HEK293T (cell line): ENCODE data around the gene RAB11FIP4.

Experiments
- CTCF ChIA-PET: fragments of 350-600 bp; formaldehyde crosslinking; extraction: SDS; loops from one replicate; lab custom pipeline; 2021; ENCODE audit warnings: antibody characterized with exemption, inconsistent platforms; lab: Yijun Ruan, JAX
- POLR2A ChIA-PET: fragments of 350-600 bp; formaldehyde crosslinking; extraction: SDS; loops from one replicate; lab custom pipeline; 2020; ENCODE audit warnings: antibody characterized with exemption, inconsistent platforms; lab: Yijun Ruan, JAX
- DNase-seq: peaks from one replicate; pipeline ENCODE4 v3.0.0; 2012; ENCODE audit warnings: mixed read lengths; ENCODE audit errors: extremely low spot score
- ARNT ChIP-seq: fragments of 450-650 bp; IDR thresholded peaks from 2 replicates; pipeline ENCODE4 v1.6.1; 2017; ENCODE audit warnings: mild to moderate bottlenecking
- BHLHE40 ChIP-seq: fragments of 450-650 bp; IDR thresholded peaks from 2 replicates; pipeline ENCODE4 v1.6.1; 2016; ENCODE audit warnings: mild to moderate bottlenecking, moderate library complexity, borderline replicate concordance
- CTBP1 ChIP-seq: fragments of 450-650 bp; IDR thresholded peaks from 2 replicates; pipeline ENCODE4 v1.6.1; 2016; ENCODE audit warnings: borderline replicate concordance
- ELF4 ChIP-seq: fragments of 450-650 bp; IDR thresholded peaks from 2 replicates; pipeline ENCODE4 v1.6.1; 2017; ENCODE audit warnings: antibody characterized with exemption
- FOXA1 ChIP-seq: fragments of 450-650 bp; IDR thresholded peaks from 2 replicates; pipeline ENCODE4 v1.6.1; 2016; ENCODE audit warnings: mild to moderate bottlenecking
- FOXK2 ChIP-seq: fragments of 450-650 bp; IDR thresholded peaks from 2 replicates; pipeline ENCODE4 v1.6.1; 2016; ENCODE audit warnings: mild to moderate bottlenecking
- FOXM1 ChIP-seq: fragments of 450-650 bp; IDR thresholded peaks from 2 replicates; pipeline ENCODE4 v1.6.1; 2017; ENCODE audit warnings: mild to moderate bottlenecking, borderline replicate concordance
- HDGF ChIP-seq: fragments of 450-650 bp; IDR thresholded peaks from 2 replicates; pipeline ENCODE4 v1.6.1; 2017; ENCODE audit warnings: antibody characterized with exemption, borderline replicate concordance
- L3MBTL2 ChIP-seq: fragments of 450-650 bp; conservative IDR thresholded peaks from 2 replicates; pipeline ENCODE4 v1.6.1; 2016; ENCODE audit warnings: mild to moderate bottlenecking
- LEF1 ChIP-seq: fragments of 450-650 bp; IDR thresholded peaks from 2 replicates; pipeline ENCODE4 v1.6.1; 2017; ENCODE audit warnings: mild to moderate bottlenecking, borderline replicate concordance
- NFRKB ChIP-seq: fragments of 450-650 bp; IDR thresholded peaks from 2 replicates; pipeline ENCODE4 v1.6.1; 2016; ENCODE audit warnings: mild to moderate bottlenecking, moderate library complexity
- PKNOX1 ChIP-seq: fragments of 450-650 bp; IDR thresholded peaks from 2 replicates; pipeline ENCODE4 v1.6.1; 2016
- SP1 ChIP-seq: fragments of 450-650 bp; IDR thresholded peaks from 2 replicates; pipeline ENCODE4 v1.6.1; 2017
- SUZ12 ChIP-seq: fragments of 450-650 bp; IDR thresholded peaks from 2 replicates; pipeline ENCODE4 v1.6.1; 2016; ENCODE audit warnings: mild to moderate bottlenecking
- TARDBP ChIP-seq: fragments of 450-650 bp; IDR thresholded peaks from 2 replicates; pipeline ENCODE4 v1.6.1; 2016
- ZNF384 ChIP-seq: fragments of 450-650 bp; IDR thresholded peaks from 2 replicates; pipeline ENCODE4 v1.6.1; 2016

Gene RAB11FIP4

GRCh38 chr17:31550389-31551056, 159.0 kb downstream of the RAB11FIP4 start:
- no peak for DNase-seq
- TF ChIP-seq LEF1 (no peak), FOXA1 (no peak), SUZ12 (no peak), ELF4 (no peak), BHLHE40 (no peak), ZNF384 (no peak), NFRKB (no peak), TARDBP (no peak), SP1 (no peak), CTBP1 (no peak), L3MBTL2 (no peak), ARNT (no peak), FOXK2 (no peak), HDGF (no peak), PKNOX1 (no peak), FOXM1 (no peak)
- CTCF ChIA-PET: no interaction called here
- POLR2A ChIA-PET: interaction anchor here (1.5 kb wide), 1 partner anchor 10 kb away, joined by 3 read pairs; no protein-coding TSS in a partner anchor

GRCh38 chr17:31552568-31552967, 161.1 kb downstream of the RAB11FIP4 start:
- TF ChIP-seq ELF4: no peak
- no peak for TF ChIP-seq CTBP1
- TF ChIP-seq BHLHE40: no peak
- no peak for TF ChIP-seq L3MBTL2
- no peak for TF ChIP-seq HDGF
- TF ChIP-seq NFRKB: no peak
- no peak for TF ChIP-seq FOXA1
- no peak for TF ChIP-seq PKNOX1
- no peak for TF ChIP-seq TARDBP
- TF ChIP-seq FOXK2: no peak
- TF ChIP-seq ARNT: no peak
- TF ChIP-seq SUZ12: no peak
- no peak for TF ChIP-seq FOXM1
- no peak for TF ChIP-seq ZNF384
- TF ChIP-seq LEF1: no peak
- TF ChIP-seq SP1: no peak
- ChIA-PET CTCF (interaction anchor here (0.6 kb wide), 1 partner anchor 44 kb away, joined by 4 read pairs; no protein-coding TSS in a partner anchor), POLR2A (no interaction called here)
- DNase-seq: no peak

GRCh38 chr17:31553506-31553905, 162.0 kb downstream of the RAB11FIP4 start:
- CTCF ChIA-PET: no interaction called here

GRCh38 chr17:31554930-31555329, 163.5 kb downstream of the RAB11FIP4 start:
- DNase-seq: no peak
- CTCF ChIA-PET: no interaction called here
- TF ChIP-seq SUZ12 (no peak), TARDBP (no peak), SP1 (no peak), ZNF384 (no peak), L3MBTL2 (no peak), PKNOX1 (no peak), FOXK2 (no peak), ELF4 (no peak), FOXA1 (no peak), FOXM1 (no peak), LEF1 (no peak), BHLHE40 (no peak), NFRKB (no peak), HDGF (no peak), ARNT (no peak), CTBP1 (no peak)
- POLR2A ChIA-PET: no interaction called here

More at GRCh38 chr17:31553506-31553905, 162.0 kb downstream of the RAB11FIP4 start:
- POLR2A ChIA-PET: no interaction called here
- TF ChIP-seq LEF1 (no peak), TARDBP (no peak), FOXK2 (no peak), SUZ12 (no peak), ELF4 (no peak), SP1 (no peak)
- DNase-seq: no peak

GRCh38 chr17:31556969-31557645, 165.6 kb downstream of the RAB11FIP4 start:
- ChIA-PET CTCF (interaction anchor here (0.6 to 2.7 kb wide), 3 partner anchors 10 to 1543 kb away, joined by 3 to 12 read pairs (median 5); no protein-coding TSS in a partner anchor), POLR2A (no interaction called here)
- no peak for DNase-seq
- no peak for TF ChIP-seq NFRKB
- no peak for TF ChIP-seq SP1
